ENCODE data around the gene LY6G5B.

- TF ChIP-seq TAF1 (IDR thresholded peaks at IDR 0.05; ENCODE audit: low read depth, low read length): no peak
- no peak for TF ChIP-seq POLR2AphosphoS5 (IDR thresholded peaks at IDR 0.05; ENCODE audit: low read depth, low read length)
- no peak for TF ChIP-seq POLR2A (IDR thresholded peaks at IDR 0.05; ENCODE audit: low read depth, low read length)
- no peak for TF ChIP-seq SPI1 (IDR thresholded peaks at IDR 0.05; ENCODE audit: low read depth, low read length)
- TF ChIP-seq PAX5 (IDR thresholded peaks at IDR 0.05; ENCODE audit: insufficient read depth, low read length, severe bottlenecking): no peak
- TF ChIP-seq POU2F2 (IDR thresholded peaks at IDR 0.05; ENCODE audit: low read depth, low read length): no peak
Measured at GRCh38 chr6:31719001-31719400, 49.2 kb downstream of the LY6G5B start.
